HG03175 (cell line): ENCODE data around the gene PODXL2.

Source experiments
- ATAC-seq: cut with Tn5 transposase; IDR thresholded peaks from one replicate; pipeline ENCODE4 v1.9.1; 2021; ENCODE audit warnings: mild to moderate bottlenecking, moderate library complexity; ENCODE audit not compliant: unreplicated experiment

The PODXL2 gene

DNA sequence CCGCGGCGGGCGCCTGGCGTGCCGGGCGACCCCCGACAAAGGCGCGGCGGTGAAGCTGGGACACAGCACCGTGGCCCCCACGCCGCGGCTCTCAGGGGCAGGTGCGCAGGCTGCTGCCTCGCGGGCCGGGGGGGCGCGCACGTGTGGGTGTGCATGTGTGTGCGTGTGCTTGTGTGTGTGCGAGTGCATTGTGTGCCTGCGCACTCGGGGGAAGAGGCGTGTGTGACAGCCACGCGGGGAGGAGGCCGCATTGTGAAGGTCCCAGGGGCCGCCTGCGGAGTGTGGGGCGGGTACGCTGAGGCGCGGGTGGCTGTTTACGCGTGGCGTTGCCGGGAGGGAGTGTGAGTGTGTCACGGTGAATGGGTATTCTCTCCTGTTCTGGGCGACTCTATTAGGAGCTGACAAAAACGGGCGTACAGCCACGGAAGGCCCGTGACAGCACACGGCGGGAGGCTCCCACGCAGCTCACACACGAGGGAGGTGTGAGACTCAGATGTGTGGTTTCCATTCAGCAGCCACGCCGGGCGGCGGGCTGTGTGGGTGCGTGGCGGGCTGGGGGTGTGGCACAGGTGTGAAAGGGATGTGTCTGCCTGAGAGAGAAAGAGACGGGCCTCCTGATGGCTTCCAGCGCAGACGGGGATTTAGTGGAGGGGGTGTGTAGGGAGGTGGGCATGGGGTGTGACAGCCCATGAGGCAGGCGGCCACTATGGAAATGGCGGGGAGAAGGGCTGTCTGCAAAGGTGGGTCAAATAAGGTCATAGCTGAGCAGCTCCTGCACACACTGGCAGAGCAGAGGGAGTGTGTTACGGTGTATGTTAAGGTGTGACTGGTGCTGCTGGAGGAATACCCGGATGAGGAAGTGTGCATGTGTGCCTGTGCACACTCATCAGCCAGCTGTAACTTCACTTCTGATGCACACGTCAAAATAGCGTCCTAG lies 750 bp downstream of the PODXL2 start:
- no peak for ATAC-seq

DNA sequence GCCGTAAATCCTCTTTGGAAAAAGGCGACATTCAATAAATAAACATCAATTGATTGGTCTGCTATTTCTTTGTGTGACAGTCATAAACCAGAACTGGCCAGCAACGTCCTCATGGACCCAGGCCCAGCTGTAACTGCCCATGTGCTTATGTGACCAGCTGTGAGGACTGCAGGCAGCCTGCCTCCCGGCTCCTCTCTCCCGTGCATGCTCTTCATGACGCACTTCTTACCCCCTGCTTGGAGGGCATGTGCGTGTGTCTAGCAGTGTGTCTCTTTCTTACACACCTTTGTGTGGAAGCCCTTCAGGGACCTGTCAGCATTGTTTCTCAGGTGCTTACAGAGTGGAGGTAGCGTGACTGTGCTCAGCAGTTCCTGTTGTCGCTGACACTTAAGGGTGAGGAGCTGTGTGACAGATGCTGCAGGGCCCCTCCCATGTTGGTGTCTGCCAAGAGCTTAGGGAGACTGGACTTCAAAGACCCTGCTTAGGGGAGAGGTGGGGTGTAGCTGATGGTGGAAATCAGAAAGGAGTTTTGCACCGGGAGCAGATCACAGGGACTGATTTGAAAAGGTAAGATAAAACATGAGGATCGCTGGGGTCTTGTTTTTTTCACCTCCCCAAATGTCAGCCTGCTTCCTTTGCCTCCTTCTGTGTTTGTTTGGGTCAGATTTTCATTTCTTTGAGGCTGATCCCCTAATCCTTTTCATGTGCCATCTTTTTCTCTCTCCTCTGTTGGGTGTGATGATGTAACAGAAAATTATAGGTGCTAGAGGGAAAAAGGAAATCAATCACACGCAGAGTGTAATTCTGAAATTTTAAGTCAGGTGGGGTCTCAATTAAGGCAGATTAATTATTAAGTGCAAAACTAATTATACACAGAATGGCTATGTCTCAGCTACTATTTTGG lies 2.1 kb downstream of the PODXL2 start:
- no peak for ATAC-seq

DNA sequence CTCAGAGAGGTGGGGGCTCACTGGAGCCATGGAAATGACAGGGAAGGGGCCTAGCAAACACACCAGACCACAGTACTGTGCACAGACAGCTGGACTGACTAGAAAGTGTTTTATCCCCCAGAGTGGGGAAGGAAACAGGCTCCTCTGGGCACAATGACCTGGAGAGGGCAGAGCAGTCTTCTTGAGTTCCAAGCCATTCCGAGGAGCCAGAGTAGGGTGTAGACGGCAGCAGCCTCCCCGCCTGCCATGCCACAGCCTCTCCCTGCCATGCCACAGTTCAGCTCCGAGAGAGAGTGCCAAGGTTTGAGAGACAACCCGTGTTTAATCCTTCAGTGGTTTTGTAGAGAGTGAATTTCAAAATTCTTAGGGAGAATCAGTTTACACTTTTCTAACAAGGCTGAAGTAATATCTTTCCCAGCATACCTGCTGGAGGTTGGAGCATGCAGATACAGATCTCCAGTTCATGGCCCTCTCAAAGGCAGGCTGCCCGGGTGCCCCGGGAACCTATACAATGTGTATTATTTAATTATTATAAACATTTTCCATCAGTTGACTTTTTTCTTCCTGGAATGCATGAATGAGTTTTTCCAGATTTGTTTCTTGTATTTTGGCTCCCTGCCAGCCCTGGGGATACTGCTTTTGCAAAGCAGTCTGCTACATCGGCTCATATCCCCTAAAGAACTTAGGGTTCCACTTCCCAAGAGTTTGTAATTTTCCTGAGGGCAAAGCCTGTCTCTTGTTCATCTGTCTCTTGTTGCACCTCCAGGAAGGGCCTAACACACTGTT lies 3.2 kb downstream of the PODXL2 start:
- no peak for ATAC-seq

DNA sequence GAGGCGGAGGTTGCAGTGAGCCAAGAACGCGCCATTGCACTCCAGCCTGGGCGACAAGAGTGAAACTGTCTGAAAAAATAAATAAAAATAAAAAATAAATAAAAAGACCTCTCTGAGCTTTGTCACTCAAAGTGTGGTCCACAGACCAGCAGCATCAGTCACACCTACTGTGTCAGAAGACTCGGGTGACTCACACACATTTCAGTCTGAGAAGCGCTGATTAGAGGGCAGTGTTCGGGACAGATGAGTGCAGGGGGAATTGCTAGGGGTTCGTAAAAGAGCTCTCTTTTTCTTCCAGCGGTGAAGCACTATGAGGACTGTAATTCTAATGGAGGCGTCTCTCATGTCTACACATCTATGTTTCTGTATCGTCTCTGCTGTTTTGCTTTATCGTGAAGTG lies 5.7 kb downstream of the PODXL2 start:
- ATAC-seq: no peak

DNA sequence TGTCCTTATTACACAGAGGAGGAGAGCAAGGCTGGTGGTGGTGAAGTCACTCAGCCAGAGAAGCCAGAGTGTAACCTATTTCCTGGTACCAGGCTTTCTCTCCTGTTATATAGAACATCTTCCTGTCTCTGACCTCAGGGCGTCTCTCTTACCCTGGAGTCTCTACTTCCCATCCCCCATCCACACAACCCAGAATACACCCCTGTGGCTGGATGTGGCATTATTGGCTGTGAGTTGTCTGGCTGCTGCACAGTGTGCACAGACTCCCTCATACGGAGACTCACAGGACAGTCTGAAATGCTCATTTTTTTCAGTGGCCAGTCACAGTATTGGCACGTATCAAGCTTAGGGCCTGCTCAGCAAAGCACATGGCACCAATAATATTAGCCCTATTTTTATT lies 8.6 kb downstream of the PODXL2 start:
- ATAC-seq: no peak

DNA sequence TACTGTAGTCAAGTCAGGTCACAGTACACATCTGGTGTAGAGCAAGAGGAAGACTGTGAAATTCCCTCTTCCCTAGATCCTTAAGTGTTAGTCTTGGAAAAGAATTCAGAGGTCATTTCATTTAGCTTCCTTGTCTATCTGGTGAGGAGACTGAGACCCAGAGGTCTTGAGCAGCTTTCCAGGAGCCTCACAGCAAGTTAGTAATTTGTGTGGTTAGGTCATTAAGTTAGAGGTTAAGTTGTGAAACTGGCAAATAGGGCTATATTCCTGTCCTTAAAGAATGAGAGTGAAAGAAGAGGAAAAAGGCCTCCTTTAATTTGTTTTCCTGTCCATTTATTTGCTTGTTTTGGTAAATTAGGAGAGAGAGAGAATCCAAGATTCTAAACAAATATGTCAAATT lies 9.0 kb downstream of the PODXL2 start:
- no peak for ATAC-seq

DNA sequence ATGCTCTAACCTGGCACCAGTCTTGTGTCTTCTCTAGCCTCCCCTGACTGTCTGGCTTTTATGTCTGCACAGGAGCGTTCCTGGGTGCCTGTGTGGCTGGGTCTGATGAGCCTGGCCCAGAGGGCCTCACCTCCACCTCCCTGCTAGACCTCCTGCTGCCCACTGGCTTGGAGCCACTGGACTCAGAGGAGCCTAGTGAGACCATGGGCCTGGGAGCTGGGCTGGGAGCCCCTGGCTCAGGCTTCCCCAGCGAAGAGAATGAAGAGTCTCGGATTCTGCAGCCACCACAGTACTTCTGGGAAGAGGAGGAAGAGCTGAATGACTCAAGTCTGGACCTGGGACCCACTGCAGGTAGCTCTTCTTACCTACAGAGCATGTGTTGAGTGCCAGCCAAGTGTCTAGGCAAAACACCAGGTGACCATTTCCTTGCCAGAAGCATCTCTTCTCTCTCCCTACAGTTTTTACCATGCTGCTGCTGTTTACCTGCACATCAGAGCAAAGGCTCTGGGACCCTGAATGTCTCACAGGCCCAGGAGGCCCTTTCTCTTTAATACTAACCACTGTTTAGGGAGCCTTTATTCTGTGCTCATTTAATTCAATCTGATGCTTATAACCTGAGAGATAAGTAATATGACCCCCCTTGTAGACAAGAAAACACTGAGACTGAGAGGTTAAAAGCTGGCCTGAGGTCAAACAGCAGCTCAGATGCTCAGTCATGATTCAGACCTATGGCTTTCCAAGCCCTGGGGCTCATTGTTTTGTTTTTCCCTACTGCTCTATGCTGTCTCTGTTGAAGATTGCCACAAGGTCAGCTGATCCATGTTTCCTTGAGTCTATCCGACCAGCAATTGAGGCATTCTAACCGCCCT lies 10.4 kb downstream of the PODXL2 start:
- no peak for ATAC-seq

DNA sequence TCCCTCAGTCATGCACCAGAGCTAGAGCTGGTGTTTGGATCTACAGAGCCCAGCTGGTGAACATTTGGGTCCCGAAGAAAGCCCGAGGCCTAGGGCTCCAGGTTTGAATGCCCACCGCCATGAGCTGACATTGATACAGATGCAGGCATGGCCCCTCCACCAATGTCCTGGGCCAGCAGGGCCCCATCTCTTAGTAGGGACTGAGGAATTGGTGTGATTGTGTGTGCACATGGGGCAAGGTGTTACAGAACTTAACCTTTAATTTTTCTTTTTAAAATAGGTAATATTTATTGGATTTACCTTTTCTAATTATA lies 11.0 kb downstream of the PODXL2 start:
- no peak for ATAC-seq

DNA sequence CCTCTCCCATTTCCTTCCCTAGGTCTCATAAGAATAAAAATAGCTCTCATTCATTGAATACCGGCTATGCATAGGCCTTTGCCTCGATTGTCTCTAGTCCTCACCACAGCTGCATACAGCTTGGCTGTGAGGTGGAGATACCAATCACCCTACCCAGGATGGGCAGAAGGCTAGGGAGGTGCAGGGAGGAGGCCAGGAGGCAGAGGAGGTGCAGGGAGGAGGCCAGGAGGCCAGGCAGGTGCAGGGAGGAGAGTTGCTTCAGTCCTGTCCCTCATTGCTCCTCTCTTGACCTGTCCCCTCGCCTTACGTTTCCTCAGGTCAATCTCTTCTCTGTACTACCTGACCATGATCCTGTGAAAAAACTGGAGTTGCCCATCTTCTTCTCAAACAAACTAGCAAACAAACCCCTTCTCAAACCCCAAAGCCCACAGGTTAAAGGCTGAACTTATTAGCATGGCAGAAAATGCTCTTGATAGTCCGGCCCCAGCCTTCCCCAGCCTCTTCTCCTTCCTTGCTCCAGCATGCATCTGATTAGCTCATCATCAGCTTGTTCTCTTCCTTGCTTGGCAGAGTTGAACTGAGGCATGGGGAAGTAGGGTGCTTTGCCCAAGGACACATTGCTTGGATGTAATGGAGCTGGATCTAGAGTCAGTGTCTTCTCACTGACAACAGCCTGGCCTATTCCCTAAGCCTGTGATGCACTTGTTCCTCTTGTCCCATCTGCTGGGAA lies 15.8 kb downstream of the PODXL2 start:
- no peak for ATAC-seq

DNA sequence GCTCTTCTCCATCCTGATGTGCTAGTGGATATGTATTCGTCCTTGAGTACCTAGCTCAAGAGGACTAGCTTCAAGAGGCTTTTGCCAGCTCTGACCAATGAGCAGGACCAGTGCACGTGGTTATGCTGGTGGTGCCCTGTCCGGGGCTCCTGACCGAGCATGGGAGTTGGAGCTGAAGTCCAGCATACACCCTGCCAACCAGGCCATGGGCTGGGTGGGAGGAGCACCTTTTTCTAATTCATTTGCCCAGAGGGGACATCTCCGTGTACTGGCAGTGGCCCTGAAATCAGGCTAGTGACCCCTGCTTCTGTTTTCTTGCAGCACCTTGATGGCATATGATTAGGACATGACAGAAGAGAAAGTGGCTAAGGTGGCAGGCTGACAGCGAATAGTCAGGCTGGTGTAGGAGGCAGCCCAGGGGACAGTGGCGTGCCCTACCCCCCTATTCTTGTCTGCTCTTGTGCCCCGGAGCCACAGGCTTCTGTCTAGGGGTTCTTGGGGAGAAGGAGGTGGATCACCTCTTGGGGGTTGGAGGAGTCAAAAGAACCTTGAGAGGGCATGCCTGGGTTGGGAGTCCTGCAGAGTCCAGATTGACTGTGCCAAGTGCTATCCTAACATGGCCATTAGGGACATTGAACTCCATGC lies 16.5 kb downstream of the PODXL2 start:
- no peak for ATAC-seq

DNA sequence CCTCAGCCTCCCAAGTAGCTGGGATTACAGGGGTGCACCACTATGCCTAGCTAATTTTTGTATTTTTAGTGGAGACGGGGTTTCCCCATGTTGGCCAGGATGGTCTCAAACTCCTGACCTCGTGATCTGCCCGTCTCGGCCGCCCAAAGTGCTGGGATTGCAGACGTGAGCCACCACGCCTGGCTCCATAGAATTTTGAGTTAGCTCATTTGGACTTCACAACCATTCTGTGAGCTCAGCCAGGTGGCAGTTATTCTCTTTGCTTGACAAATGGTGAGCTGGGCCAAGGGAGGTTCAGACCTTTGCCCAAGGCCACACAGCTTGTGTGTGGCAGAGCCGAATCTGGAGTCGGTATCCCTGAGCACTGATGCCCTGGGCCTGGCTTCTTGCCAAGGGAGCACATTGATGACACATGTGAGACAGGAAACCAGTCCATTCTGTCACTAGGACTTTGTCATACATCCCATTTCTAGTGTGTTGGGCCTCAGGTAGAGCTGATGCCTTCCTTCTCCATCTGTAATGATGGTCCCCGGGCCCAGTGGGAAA lies 17.6 kb downstream of the PODXL2 start:
- ATAC-seq: no peak

DNA sequence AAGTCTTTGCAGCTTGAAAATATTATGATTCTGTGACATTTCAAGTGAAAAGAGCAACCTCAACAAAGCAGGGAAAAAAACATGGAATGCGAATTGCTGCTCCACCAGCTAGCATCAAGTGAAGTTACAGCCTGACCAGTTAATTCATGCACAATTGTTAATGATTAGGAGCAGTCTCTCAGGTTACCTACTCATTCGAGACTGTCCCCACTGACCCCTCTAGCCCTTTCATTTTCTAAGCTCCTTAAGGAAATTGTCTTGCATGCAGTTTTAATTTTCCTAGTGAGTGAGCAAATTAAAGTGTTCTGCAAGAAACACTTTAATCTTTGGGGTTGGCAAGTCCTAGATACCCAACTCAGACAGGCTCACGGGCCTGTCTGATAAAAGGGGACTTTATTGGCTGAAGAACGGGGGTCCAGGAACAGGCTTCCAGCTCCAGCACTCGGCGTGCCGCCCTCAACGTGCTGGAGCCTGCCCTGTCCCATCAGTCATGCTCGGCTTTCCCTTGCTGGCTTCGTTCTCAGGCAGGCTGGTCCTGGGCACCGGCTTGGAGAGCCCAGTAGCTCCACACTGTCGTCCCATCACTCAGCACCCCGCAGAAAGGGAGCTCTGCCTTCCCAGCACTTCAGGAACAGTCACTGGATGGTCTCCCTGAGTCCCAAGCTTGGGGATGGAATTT lies 18.3 kb downstream of the PODXL2 start:
- ATAC-seq: no peak

DNA sequence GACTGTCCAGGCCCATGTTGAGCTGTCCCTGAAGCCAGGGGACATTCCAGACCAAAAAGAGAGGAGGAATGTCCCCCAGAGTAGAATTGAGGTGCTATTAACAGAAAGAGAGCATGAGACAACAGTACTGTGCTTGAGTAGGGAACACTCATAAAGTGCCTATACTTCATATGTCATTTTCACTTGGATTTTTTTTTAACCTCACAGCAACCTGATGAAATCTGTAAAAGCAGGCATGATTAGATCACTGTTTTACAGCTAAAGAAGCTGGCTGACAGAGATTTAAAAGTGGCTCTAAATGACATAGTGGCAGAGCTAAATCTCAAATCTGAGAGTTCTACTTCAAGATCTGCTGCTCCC lies 18.8 kb downstream of the PODXL2 start:
- no peak for ATAC-seq

DNA sequence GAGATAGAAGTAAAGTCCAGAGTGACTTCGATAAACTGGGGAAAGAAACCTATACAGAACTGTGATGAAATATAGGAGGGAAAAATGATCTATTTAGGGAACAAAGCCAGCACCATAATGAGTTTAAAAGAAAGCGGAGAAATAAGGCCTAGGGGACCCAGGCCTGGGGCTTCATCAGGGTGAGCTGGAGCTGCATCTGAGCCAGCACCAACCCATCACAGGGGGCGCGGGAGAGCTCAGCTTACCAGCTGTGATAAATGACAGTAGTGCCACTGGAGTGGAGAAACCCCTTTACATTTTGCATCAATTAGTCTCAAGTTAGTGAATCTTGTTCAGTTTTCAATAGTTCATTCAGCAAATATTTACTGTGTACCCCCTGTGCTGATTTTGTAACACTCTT lies 21.3 kb downstream of the PODXL2 start:
- no peak for ATAC-seq

DNA sequence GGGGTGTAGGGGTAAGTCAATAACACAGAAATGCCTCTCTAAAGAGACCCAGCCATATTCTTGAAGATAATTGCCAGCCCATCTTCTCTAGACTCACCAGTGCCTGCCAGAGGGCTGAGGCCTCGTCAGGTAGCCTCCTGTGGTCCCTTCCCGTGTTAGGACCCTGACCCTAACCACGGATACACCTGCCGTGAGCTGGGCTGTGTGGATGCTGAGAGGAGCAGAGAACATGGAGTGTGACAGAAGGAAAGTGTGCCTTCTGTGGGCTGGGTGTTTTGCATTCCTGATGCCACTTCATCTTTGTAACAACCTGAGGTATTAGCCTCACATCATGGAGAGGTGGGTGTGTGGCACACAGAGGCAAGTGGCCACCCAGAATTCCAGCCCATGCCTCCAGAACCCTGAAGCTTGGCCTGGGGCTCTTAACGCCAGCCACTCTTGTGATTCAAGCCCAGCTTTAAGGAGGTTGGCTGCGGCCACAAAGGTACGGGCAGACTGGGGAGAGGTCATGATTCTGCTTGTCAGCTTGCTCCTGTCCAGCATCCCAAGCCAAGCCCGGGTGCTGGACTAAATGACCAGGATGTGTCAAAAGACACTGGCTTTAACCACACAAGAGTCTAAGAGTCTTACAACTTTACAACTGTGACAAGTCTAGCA lies 22.7 kb downstream of the PODXL2 start:
- ATAC-seq: no peak

DNA sequence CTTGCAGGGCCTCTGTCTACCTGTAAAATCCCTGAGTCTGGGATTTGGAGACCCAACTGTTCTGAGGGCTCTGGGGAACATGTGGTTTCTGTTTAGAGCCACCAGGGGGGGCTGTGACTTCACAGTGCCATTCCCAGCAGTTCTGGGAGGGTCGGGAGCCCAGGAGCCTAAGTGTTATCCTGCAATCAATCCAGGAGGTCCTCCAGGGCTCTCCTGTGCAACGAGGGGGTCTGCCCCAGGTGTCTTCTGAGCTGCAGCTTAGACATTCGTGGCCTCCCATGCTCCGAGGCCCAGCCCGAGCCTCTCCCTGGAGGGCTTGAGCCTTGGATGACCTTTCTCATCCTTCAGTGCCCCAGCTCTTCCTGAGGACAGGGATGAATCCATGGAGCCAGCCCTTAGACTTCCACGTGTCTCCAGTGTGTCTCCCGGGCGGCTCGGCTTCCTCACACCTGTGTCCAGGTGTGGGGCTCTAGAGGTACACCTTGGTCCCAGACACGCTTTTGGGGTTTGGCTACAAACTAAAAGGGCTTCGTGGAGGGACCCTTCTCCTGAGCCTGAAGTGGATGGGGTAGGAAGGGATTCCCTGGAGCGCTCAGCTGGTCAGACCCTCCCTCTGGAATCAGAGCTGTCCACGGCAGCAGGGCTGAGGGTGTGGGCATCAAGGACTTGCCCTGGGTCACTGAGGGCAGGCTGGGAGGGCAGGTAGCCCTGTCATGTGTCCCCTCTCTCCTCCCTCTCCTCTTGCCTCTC lies 23.4 kb downstream of the PODXL2 start:
- ATAC-seq: no peak

DNA sequence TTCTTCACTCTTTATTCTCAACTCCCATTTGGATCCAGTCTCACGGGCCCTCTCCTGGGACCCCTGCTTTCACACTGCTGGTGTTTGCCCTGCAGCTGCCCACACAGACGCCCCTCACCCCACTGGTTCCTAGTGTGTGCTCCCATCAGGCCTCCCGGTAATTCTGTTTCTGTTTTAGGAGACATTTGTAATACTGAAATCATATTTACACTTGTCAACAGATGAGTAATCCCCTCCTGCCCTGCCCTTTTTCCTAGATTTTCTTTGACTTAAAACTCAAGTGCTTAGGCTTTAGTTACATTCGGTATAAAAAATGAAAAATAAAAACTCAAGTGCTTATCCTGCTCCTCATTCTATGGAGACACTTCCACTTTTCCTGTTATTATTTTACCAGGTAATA lies 25.4 kb downstream of the PODXL2 start:
- ATAC-seq: no peak
